ENCODE measurements around the gene MPP4. TPM values are rescaled to one million over a fixed set of nuclear protein-coding genes. Genes with fewer than 3 reads are reported as not detected.

Gene MPP4
- total RNA-seq, 1 experiment from 2014 or later: not detected

DNA sequence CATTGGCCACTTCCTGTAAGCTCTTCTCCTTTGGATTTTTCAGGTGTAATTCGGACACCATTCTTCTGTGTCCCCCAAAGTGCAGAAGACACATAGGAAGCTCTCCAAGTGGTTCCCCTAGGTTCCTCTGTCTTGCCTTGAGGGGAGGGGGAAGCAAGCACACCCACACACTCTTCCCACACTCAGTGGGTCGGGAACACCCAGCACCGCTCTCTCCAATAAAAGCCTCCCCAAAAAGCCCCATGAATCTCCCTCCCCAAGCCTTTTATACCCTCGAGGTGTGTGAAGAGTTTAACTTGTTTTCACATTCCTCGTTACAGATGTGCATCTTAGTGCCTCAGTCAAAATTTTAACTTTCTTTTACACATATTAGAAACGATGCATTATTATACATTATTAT, 45.2 kb downstream of the MPP4 start:
- H3K27ac ChIP-seq (ENCODE audit: low read length): no peak overlapping the region
- TF ChIP-seq, protein P1, sequence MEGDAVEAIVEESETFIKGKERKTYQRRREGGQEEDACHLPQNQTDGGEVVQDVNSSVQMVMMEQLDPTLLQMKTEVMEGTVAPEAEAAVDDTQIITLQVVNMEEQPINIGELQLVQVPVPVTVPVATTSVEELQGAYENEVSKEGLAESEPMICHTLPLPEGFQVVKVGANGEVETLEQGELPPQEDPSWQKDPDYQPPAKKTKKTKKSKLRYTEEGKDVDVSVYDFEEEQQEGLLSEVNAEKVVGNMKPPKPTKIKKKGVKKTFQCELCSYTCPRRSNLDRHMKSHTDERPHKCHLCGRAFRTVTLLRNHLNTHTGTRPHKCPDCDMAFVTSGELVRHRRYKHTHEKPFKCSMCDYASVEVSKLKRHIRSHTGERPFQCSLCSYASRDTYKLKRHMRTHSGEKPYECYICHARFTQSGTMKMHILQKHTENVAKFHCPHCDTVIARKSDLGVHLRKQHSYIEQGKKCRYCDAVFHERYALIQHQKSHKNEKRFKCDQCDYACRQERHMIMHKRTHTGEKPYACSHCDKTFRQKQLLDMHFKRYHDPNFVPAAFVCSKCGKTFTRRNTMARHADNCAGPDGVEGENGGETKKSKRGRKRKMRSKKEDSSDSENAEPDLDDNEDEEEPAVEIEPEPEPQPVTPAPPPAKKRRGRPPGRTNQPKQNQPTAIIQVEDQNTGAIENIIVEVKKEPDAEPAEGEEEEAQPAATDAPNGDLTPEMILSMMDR (IDR thresholded peaks at IDR 0.05): no peak
- TF ChIP-seq SIN3A (IDR thresholded peaks at IDR 0.05; ENCODE audit: borderline replicate concordance, insufficient read depth, low read depth, low read length) (no peak), POLR2AphosphoS5 (IDR thresholded peaks at IDR 0.05; ENCODE audit: low read depth, low read length) (no peak)
- TF ChIP-seq, protein P2, sequence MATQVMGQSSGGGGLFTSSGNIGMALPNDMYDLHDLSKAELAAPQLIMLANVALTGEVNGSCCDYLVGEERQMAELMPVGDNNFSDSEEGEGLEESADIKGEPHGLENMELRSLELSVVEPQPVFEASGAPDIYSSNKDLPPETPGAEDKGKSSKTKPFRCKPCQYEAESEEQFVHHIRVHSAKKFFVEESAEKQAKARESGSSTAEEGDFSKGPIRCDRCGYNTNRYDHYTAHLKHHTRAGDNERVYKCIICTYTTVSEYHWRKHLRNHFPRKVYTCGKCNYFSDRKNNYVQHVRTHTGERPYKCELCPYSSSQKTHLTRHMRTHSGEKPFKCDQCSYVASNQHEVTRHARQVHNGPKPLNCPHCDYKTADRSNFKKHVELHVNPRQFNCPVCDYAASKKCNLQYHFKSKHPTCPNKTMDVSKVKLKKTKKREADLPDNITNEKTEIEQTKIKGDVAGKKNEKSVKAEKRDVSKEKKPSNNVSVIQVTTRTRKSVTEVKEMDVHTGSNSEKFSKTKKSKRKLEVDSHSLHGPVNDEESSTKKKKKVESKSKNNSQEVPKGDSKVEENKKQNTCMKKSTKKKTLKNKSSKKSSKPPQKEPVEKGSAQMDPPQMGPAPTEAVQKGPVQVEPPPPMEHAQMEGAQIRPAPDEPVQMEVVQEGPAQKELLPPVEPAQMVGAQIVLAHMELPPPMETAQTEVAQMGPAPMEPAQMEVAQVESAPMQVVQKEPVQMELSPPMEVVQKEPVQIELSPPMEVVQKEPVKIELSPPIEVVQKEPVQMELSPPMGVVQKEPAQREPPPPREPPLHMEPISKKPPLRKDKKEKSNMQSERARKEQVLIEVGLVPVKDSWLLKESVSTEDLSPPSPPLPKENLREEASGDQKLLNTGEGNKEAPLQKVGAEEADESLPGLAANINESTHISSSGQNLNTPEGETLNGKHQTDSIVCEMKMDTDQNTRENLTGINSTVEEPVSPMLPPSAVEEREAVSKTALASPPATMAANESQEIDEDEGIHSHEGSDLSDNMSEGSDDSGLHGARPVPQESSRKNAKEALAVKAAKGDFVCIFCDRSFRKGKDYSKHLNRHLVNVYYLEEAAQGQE (IDR thresholded peaks at IDR 0.05; ENCODE audit: insufficient read depth in 1 of 2, low read depth in 2 of 2, low read length in 1 of 2): no peak
- no peaks in the 10 kb centered on the region for H3K4me1 ChIP-seq (ENCODE audit: control insufficient read depth, insufficient read depth, low read length)
- H3K27me3 ChIP-seq (ENCODE audit: control insufficient read depth, insufficient read depth, low read length): peaks cover 2% of the 10 kb centered on the region; the same call in 1 of the 2 replicates
- intact Hi-C loops (cut with micrococcal nuclease; ENCODE audit: unreplicated experiment) (no loop called here), in situ Hi-C loops (cut with HindIII; ENCODE audit: low pct_unique_long_range_greater_than_20kb, low sequenced_read_pairs) (no loop called here)
- ChIA-PET POLR2A (interaction anchor here (0.7 to 0.9 kb wide), 2 partner anchors 15 to 26 kb away, joined by 3 to 4 read pairs; no protein-coding TSS in a partner anchor), CTCF (interaction anchor here (0.6 kb wide), 1 partner anchor 407 kb away, joined by 3 read pairs; no protein-coding TSS in a partner anchor)
- no peaks in the 10 kb centered on the region for H3K9me3 ChIP-seq (ENCODE audit: control insufficient read depth, insufficient read depth, low read depth, low read length)
- H3K4me3 ChIP-seq (ENCODE audit: low read depth in 2 of 2, low read length in 2 of 2): no peak overlapping the region
- BruUV-seq (replicated peaks): no TSS peak
- ATAC-seq (no peak), DNase-seq (ENCODE audit: low read depth, low spot score) (no peak)
- H3K36me3 ChIP-seq (ENCODE audit: control insufficient read depth, insufficient read depth, low read length): no peaks in the 10 kb centered on the region

DNA sequence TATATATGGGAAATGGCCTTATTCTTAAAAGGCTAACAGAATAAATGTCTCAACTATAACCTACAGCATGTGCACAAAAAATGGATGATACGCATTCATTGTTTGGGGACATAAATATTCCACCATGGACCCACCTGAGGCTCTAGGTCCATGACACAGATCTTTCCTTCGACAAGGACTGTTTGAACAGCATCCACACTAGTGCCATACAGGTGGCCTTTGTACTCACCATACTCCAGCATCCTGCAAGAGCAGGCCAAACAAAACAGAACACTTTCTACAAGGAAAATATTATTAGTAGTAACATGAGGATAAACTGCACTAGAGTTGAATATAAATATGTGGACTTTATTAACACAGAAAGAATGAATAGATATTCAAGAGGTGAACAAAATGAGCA, 49.0 kb downstream of the MPP4 start:
- intact Hi-C loops (cut with micrococcal nuclease; ENCODE audit: unreplicated experiment): no loop called here
- no TSS peak for BruUV-seq (replicated peaks)
- Histone ChIP-seq H3K36me3 (ENCODE audit: control insufficient read depth, insufficient read depth, low read length) (no peaks in the 10 kb centered on the region), H3K4me3 (ENCODE audit: low read depth in 2 of 2, low read length in 2 of 2) (no peak overlapping the region), H3K9me3 (ENCODE audit: control insufficient read depth, insufficient read depth, low read depth, low read length) (no peaks in the 10 kb centered on the region), H3K27me3 (ENCODE audit: control insufficient read depth, insufficient read depth, low read length) (peaks cover 2% of the 10 kb centered on the region; the same call in 1 of the 2 replicates), H3K27ac (ENCODE audit: low read length) (no peak overlapping the region), H3K4me1 (ENCODE audit: control insufficient read depth, insufficient read depth, low read length) (peaks cover under 1% of the 10 kb centered on the region)
- TF ChIP-seq TCF7L2 (IDR thresholded peaks at IDR 0.05; ENCODE audit: low read depth, low read length) (no peak), SIN3A (IDR thresholded peaks at IDR 0.05; ENCODE audit: borderline replicate concordance, insufficient read depth, low read depth, low read length) (no peak), POLR2AphosphoS5 (IDR thresholded peaks at IDR 0.05; ENCODE audit: low read depth, low read length) (no peak)
- TF ChIP-seq, protein P1 (IDR thresholded peaks at IDR 0.05): no peak
- TF ChIP-seq, protein P2 (IDR thresholded peaks at IDR 0.05; ENCODE audit: insufficient read depth in 1 of 2, low read depth in 2 of 2, low read length in 1 of 2): no peak
- DNase-seq (ENCODE audit: low read depth, low spot score): no peak
- ATAC-seq: no peak
- ChIA-PET POLR2A (no interaction called here), CTCF (no interaction called here)
- in situ Hi-C loops (cut with HindIII; ENCODE audit: low pct_unique_long_range_greater_than_20kb, low sequenced_read_pairs): no loop called here
